Inferior parietal cortex (tissue), 1 donor: ENCODE results near the gene APLP2.
"Not testable (repeated sequence)": the region's sequence is repeated elsewhere in the genome, so short reads cannot be mapped to it uniquely, and the experiment has no call there.

Experiments
- DNase-seq: peaks from one replicate; pipeline ENCODE4 v3.0.0-alpha.2; 2016; ENCODE audit errors: extremely low spot score

The APLP2 gene

DNA sequence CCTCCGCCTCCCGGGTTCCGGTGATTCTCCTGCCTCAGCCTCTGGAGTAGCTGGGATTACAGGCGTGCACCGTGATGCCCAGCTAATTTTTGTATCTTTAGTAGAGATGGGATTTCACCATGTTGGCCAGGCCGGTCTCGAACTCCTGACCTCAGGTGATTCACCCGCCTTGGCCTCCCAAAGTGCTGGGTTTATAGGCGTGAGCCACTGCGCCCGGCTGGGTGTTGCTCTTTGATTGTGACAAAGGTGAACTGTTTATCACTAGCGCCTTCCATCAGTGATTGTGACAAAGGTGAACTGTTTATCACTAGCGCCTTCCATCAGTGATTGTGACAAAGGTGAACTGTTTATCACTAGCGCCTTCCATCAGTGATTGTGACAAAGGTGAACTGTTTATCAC is 123.9 kb downstream of the APLP2 start:
- DNase-seq: not testable (repeated sequence)
